NCI-H146 (cell line): ENCODE measurements around the gene LPAR6.

Experiments
- DNase-seq: peaks from one replicate; lab custom pipeline; 2025; lab: John Stamatoyannopoulos, UW

LPAR6 gene

GRCh38 chr13:48369988-48370387, 42.9 kb downstream of the LPAR6 start:
- DNase-seq: no peak
